M059J (cell line): ENCODE data around the gene DMBX1. TPM values are rescaled to one million over a fixed set of nuclear protein-coding genes. Genes with fewer than 3 reads are reported as not detected.

Experiments used
- DNase-seq: peaks from one replicate; pipeline ENCODE4 v3.0.0-alpha.2; 2012; ENCODE audit warnings: low read depth
- total RNA-seq: library from RNA; depleted of rRNA; stranded (reverse); fragments of >200 nt; shearing (Covaris generic); gene quantifications from 2 replicates; pipeline ENCODE4 v1.2.3, GENCODE V29; 2014

The DMBX1 gene
- total RNA-seq, 1 experiment from 2014 or later: not detected

DNA sequence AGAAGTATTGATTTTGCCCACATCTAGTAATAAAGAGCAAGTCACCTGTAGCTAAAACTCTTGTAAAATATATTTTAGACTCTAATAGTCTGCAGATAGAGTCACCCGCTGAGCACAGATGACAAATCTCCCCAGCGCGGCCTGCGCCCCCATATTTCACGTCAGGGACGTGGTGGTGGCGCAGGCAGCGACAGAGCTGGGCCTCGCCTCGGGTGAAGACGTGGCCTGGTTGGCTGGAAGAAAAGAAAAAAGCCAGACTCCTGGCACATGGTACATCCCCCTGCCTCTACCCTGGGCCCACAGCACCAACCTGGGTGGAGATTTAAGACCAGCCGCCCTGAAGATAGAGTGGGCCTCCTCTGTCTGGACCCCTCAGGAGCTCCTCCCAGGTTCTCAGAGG lies 6.0 kb upstream of the DMBX1 start:
- no peak for DNase-seq

DNA sequence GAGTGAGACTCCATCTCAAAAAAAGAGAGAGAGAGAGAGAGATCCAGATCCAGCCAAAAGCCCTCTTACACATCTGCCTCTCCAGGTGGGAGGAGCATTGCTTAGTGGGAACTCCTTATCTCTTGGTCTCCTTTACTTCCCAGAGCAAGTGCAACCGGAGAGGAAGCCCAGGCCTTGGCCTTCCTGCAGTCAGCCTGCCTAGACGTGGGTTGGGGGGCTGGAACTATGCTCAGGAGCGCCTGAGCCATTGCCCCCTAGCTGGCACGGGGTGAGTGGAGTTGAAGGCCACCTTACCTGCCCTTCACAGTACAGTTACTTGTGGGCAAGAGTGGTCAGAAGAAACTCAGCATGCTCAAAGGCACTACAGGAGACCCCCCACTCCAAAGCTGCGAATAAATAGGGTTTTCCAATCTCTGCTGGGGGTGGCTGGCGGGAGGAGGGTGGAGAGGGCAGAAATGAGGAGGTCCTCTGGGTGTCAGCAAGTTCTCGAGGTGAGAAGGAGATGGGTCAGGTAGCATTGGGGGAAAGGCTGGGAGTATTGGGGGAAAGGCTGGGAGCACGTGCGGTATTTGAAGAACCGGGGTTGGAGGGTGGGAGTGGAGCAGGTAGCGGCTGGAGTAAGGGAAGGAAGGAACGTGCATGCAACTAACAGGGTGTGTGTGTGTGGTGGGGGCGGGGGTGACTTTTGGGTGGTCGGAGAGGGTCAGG lies 4.7 kb upstream of the DMBX1 start:
- DNase-seq: no peak

DNA sequence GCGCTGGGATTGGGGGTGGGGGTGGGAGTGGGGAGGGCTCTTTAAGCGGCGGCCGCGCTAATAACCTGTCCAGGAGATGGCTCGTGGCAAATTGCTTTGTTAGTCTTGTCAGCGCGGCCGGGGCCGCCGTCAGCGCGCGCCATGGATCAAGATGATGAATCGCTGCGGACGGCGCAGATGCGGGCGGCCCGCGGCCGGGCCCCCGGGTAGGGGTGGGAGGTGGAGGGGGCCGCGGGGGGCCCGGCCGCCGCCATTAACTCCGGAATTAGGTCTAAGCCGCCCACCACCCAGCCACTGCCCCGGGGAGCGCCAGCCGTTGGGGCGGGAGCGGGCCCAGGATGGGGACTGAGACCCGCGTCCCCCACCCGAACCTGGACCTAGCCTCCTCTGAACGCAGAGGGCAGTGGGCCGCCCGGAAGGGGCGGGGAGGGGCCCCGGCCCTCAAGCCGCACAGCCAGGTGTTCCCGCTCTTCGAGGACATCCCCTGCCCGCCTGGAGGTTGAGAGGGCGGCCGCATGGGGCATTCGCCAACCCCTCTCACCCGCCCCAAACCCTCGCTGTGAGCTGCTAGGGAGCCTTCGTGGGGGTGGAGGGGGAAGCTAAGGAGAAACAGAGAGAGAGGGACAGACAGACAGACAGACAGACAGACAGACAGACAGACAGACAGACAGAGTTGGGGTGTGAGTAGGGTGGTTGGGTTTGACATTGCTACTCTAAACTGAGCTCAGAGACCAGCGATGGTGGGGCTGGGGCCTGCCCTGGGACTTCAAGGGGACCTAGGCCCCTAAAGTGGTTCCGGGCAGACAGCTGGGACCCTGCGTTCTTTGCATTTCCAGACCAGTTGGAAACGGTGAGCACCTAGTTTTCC lies 3.8 kb upstream of the DMBX1 start:
- DNase-seq: no peak

DNA sequence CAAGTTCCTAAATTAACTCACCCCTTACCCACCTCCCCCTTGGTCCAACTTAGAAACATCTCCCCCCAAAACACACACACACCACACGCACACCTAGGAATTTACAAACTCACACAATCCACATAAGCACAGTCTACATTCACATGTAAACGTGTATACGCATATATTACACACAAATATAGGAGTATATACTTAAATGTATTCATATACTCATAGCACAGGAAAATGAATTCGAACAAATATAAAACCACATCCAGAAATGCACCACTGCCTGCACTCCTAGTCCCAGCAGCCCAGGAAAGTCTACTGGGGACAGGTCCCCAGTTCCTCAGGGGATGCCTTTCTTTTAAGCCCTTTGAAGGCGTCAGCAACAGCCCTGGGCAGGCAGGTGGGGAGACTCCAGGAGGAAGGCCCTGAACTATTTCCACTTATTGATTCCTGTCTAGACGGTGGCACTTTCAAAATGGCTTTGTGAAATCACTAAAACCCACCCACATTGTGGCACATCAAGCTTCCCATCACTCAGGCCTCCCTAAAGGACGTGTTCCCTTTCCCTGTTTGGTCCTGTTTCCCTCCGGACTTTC lies 3.1 kb upstream of the DMBX1 start:
- DNase-seq: no peak

DNA sequence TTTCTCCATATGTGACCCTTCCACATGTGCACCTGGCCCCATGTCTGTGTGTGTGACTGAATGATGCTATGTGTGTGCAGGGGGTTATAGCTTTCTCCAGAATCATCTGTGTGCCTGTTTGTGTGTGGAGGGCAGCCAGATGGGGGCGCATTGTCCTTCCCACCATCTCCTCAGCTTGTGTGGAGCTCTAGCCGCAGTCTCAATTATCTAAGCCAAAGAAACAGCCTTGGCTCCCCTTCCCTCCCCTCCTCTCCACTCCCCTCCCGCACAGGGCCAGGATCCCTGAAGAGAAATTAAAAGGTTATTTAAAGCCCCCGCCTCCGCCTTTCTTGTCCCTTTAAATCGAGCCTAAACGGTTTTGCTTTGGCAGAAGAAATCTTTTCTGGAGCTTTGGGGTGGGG lies 1.8 kb upstream of the DMBX1 start:
- DNase-seq: peak; percentile 25

DNA sequence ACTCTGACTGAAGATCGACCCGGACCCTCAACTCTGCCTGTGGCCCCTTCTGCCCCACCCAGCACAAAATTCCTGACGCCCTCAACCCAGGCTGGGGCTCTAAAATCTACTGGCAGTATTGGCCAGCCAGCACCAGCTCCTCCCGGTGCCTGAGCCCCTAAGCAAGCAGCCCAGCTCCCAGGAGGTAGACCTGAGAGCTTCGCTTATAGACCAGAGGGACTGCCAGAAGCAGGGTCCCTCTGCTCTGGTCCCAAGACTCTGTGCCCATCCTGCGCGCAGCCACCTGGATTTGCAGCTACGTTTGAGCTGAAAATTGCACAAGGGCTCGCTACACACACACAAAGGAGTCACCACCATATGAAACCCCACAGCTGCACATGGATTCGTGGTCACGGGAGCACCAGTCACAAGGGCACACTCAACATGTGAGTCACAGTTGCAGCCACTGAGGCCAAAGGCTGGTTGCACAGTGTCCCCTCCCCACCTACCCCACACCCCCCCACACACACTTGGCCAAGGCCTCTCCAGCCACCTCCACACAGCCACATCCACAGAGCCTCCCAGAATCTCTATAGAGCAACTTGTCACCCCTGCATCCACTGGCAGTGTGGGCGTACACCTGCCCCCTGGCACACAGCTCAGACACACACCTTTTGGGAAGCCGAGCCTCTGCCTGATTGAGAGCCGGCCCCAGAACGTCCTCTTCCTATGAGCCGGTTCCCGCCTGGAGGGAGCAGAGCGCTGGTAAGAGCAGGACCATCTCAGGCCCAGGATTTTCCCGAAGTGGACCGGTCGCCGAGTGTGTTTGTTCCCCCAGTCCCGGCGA lies 1.1 kb upstream of the DMBX1 start:
- DNase-seq: peak; percentile 18

DNA sequence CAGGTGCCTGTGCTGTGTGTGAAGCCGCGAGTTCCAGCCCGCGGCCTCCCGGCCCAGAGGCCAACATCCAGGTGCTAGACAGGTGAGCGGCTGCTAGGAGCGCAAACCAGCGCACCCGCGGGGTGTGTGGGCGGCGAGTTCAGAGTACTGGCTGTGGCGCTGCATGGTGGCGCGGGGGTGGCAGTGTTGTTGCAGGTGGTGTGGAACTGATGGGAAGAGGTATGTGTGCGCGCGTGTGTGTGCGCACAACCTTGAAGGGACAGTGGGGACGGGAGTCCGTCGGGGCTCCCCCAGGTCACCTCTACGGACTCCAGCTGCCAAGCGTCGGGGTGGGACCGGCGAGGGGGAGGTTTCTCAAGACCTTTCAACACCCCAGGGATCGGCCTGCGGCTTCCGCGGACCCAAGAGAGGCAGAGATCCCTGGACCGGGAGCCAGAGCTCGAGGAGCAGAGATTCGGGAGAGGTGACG lies 433 bp upstream of the DMBX1 start:
- DNase-seq: no peak

DNA sequence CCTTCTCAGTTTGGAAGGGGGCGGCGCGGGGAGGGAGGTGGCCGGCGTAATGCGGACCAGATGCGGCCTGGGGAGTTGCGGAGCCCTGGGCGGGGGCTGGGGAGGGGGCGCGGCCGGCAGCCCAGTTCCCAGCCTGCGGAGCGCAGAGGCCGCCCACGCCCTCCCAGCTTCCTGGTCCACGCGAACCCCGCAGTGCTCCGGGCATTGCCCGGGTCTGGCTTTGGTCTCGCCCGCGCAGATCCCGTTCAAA lies 695 bp downstream of the DMBX1 start:
- DNase-seq: no peak

DNA sequence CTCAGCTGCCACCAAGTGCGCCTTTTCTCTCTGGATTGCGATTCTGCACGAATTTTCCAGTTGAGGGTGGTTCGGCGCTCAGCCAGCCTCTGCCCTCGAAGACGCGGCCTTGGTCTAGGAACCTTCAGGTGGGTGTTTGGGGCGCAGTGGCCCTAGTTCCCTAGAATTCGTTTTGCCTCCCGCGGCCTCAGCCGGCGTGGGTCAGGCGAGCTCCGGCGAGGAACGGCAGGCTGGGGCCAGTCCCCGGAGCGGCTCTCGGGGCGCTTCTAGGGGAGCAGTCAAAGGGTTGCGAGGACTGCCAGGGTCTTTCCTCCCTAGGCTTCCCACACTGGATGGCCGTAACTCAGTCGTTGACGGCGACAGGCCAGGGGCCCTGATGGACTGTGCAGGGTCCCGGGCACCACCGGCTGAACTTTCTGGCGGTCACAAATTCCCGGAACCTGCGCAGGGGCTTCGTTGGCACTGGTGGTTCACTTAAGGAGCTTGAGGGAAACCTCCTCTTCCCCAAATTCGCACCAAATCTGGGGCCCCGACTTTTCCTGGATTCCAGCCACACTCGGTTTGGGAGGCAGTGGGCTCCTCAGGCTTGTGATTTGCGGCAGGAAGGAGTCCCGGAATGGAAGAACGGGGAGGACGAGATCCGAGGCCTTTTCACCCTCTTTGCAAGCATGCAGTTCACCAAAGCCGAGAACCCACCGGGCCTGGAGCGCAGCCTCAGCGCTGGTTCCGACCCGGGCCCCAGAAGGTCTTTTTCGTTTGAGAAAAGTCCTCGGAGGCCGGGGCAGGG lies 1.2 kb downstream of the DMBX1 start:
- no peak for DNase-seq

DNA sequence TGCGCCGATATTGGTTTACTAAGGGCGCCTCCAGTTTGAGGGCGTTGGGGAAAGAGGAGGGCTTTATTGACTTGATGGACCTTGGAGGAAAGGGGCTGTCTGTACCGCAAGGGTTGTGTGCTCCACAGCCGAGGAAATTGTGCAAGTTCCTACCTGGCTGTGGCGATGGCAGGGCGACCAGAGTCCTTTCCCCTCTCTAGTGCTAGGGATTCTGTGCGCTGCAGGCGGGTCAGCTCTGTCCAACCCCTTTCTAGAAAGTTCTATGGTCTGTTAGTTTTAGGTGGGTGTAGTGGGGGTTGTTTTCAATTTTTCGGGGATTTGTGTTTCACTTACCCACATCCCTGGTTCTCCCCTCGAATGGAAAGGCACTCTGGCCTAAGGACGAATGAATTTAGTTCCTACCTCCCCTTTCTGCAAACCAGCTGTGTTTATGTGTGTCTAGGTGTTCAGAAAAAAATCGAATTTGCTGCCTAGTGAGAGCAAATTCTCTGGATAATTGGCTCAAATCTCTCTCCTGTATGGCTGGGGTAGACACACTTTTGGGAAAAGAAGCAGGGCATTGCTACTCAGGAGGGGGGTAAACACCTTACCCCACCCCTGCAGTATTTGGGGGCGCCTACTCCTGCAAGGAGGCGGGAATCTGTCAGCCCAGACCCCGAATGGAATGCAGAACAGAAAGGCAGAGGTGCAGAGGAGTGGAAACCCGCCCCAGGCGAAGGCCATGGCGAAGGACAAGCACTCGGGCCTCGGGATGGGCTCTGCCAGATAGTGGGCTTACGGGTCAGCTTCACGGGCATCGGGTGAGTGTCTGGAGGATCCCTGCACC lies 2.0 kb downstream of the DMBX1 start:
- no peak for DNase-seq

DNA sequence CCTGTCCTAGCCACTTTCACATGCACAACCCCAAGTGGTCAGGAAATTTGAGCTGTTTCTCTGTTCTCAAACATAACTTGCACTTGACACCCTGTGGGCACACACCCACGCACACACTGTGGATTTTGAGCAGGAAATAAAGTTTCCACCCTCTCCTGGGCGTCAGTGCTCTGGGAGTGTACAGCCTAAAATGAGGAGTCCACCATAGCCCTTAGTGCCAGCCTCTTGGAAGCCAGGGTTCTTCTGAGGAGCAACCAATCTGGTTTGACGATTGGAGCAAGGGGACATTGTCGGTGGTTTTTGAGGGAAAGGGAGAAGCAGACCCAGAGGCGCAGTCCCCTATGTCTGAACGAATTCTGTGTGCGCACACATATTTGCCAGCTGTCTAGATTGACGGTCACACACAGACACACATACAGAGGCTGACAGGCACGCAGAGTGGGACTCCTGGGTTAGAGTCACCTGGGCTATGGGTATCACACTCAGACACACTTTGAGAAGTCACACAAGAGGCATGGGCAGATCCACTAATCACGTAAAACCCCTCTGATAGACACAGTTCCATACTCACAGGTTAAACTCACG lies 2.7 kb downstream of the DMBX1 start:
- no peak for DNase-seq

DNA sequence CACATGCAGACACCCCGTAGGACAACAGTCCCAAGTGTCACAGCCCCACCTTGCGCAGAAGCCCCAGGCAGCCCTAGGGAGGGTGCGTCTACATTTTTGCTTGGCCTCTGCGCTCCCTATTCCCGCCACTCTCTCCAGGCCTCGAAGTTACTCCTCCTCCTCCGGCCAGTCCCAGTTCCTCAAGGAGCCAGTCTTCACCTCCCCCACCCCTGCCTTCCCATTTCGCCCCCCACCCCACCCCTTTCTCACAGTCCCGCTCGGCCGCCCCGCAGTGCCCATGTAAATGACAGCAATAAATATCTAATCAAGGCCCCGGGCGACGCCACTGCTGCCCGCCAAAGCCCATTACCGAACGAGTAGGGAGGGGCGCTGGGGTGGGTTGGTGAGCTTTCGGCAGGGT lies 3.2 kb downstream of the DMBX1 start:
- no peak for DNase-seq

DNA sequence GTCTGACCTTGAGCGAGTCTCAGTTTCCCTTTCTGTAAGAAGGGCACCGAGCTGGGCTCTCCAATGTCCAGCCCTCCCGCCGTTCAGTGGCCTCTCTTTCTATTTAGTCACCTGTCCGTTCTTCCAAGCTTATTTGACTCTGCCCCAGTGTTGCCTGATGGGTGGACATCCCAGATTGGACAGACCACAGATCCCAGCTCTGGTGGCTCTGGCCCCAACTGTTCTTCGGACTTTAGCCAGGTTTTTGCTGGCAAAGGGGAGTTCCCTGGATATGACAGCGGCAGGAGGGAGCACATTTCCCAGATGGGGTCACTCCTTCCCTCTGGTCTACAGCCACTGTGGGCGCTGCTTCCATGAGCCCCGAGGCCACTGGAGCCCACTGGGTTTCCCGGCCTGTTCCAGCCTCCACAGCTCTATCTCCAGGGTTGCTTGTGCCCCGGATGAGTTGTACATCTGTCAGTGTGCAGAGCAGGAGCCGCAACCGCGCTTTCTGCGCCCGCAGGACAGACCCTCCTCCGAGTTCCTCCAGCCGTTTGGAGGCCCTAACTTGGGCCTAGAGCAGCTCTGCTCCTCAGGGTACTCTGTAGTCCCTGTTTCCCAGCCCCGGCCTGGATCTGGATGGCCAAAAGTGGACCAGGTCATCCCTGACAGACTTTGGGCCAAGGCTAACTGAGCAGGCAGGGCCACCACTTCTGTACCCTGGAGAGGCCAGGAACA lies 3.8 kb downstream of the DMBX1 start:
- DNase-seq: no peak

DNA sequence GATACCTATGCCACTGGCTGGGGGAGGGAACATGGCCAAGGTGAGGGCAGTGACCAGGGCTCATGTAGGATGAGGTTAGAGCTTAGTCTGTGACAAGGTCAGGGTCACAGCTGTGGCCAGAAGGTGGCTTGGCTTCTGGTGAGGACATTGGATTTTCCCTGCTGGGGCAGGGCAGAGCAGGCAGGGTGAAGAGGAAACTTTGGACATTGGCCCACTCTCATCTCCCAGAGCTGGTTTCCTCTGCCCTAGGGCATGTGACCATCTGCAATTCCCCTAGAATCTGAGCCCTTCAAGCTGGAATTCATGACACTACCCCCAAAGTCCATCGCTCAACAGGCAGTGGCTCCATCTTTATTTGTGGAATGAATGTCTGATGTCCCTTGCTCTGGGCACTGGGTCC lies 5.3 kb downstream of the DMBX1 start:
- no peak for DNase-seq

DNA sequence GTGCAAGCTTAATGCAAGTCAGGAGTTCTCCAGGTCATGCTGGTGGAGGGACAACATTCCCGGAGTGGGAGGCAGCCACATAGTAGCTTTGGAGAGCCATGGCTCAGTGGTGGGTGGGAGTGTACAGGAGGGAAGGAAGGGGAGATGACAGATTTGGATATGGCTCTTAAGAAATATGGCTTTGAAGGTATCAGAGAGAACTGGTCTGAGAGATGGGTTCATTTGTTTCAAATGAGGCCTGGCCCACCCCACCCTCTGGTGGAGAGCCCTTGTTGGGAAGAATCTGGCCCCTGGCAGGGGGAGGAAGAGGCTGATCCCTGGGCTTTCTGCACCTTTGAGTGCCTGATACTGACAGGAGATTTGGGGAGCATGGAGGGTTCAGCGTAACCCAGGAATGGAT lies 6.1 kb downstream of the DMBX1 start:
- no peak for DNase-seq

DNA sequence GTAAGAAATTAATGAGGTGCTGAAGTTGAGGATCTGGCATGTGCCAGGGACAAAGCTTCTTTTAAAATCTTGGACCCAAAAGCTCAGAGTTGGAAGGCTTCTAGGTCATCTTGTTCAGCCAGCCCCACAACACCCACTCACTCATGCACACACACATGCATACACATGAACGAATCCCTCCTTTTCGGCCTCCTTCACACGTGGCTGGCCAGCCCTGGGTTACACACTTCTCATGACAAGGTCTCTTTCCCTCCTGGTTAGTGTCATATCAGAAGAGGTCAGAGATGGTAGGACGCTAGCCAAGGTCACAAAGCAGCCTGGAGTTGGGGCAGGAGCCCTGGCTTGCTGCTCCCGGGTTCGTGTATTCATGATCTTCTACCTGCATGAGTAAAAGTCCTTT lies 6.9 kb downstream of the DMBX1 start:
- no peak for DNase-seq

DNA sequence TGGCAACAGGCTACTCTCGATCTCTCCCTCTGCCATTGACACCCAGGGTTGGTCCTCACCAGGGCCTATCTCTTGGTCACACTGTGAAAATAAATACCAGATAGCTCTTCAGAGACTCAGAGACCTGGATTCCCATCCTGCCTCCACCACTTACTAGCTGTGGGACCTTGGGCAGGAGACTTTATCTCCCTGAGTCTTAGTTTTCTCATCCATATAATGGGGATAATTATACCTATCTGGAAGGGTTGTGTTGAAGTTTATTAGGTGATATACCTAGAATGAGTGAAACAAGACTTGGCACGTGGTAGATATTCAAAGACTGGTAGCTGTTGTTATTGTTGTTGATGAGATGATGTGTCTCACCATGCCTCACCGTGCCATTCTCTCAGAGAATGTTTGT lies 7.4 kb downstream of the DMBX1 start:
- no peak for DNase-seq

DNA sequence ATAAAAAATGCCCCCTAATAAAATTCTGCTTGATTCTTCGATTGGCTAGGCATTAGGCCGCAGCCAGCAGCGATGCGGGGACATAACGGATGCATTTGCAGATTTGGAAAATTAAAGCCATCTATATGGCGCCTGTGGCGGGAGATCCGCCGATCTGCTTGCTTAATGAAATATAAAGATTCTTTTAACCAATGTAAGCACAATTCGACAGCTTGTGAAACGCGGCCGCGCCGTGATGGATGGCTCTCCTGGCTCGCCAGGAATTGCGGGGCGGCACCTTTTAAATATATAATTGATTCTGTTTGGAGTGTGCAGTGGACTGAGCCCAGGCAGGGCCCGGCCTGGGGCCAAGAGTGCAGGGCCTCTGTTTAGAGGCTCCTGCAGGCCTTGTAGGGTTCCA lies 8.0 kb downstream of the DMBX1 start:
- DNase-seq: no peak

DNA sequence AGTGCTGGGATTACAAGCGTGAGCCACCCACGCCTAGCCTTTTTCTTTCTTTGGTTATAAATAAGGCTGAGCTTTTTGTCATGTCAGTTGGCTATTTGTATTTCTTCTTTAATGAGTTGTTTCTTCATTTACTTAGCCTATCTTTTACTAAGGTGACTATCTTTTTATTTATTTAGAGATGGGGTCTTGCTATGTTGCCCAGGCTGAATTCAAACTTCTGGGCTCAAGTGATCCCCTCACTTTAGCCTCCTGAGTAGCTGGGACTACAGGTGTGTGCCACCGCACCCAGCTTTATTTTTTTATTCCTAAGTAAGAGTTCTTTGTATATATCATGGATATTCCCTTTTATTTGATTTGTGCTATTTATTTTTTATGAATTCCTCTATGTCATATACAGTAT lies 11.9 kb downstream of the DMBX1 start:
- no peak for DNase-seq

DNA sequence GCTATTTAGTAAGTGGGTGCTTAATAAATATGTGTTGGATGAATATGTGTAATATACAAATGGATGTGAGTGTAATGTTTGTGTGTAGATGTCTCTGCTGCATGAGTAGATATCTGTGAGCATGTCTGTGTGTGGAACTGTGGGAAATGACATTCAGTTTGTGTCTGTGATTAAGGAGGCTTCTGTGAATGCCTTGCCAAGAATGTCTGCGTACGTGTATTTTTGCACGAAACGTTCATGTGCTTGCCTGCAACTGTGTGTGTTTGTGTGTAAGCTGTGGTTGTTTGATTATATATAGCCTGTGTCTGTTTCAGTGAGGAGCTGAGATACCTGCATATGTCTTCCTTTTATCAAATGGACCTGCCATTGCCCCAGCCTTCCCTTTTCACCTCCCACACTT lies 13.8 kb downstream of the DMBX1 start:
- no peak for DNase-seq
